SK-N-MC (cell line): ENCODE measurements around the gene POMP.

ENCODE experiments used
- FOXP2 ChIP-seq: optimal IDR thresholded peaks from 2 replicates; pipeline ENCODE3; 2011; ENCODE audit warnings: mild to moderate bottlenecking, moderate library complexity; ENCODE audit not compliant: insufficient read depth; ENCODE audit errors: extremely low read length, control extremely low read depth
- POLR2AphosphoS5 ChIP-seq: IDR thresholded peaks from 2 replicates; pipeline ENCODE4 v1.6.1; 2012; ENCODE audit warnings: mild to moderate bottlenecking, low read depth, low read length, borderline replicate concordance

DNA sequence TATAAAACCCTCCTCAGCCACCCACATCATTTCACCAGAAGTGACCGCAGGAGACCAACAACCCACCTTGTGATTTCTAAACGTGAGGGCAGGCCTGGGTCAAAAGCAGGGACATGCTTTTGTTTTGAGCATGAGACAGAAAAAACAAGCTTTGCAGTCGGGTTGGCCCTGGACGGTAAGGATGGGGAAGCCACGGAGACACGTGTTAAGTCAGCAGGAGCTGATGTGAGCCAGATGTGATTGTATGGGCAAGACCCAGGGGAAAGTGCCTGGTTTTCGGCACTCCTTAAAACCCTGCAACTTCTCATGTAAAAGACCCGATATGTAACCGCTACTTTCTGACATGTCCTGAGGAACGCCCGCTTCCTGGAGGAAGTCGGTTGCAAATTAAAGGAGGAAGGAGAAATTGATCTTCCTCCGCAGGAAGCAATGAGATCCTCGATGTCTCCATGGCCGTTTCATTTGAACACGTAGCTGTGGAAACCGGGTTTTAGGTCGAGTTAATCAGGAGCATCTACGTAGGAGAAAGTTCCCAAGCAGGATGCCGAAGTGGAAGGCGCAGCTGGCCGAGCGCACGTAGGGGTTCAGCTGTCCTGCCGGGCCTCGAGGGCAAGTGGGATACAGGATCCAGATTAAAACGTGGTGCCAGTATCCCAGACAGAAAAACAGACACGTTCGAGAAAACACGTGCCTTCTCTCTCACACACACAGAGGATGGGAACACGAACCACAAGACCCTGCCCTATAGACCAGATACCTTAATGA is 40.5 kb upstream of the POMP start:
- no peak for TF ChIP-seq FOXP2
- no peak for TF ChIP-seq POLR2AphosphoS5
